OCI-LY7 (cell line): ENCODE data around the gene WDFY3. TPM values are rescaled to one million over a fixed set of nuclear protein-coding genes. Genes with fewer than 3 reads are reported as not detected.

ENCODE experiments used
- BruUV-seq: library from RNA; stranded (reverse); fragments of 400-500 nt; replicated peaks from 2 replicates; lab custom pipeline; 2021; lab: Mats Ljungman, UMichigan
- CTCF ChIA-PET: fragments of 300-600 bp; sonication (Branson Sonifier 250); formaldehyde crosslinking; loops from one replicate; lab custom pipeline; 2022; ENCODE audit warnings: antibody characterized with exemption; ENCODE audit not compliant: unreplicated experiment; lab: Charles Lee
- POLR2A ChIA-PET: fragments of 300-600 bp; sonication (Branson Sonifier 250); formaldehyde crosslinking; loops from one replicate; lab custom pipeline; 2022; ENCODE audit warnings: antibody characterized with exemption; lab: Charles Lee
- DNase-seq: peaks from one replicate; pipeline ENCODE4 v3.0.0-alpha.2; 2015; ENCODE audit warnings: low spot score
- H2AFZ ChIP-seq: fragments of 200-600 bp; sonication (generic), shearing (Covaris generic); 2 replicates; pipeline ENCODE4 v1.6.1; 2014; ENCODE audit warnings: mild to moderate bottlenecking, antibody characterized with exemption, low read length, moderate library complexity
- H3K27ac ChIP-seq: fragments of 200-600 bp; sonication (generic); 2 replicates; pipeline ENCODE4 v1.5.1; 2014; ENCODE audit warnings: mixed run types, low read depth, mild to moderate bottlenecking, moderate library complexity, low read length, inconsistent platforms; ENCODE audit not compliant: poor library complexity, severe bottlenecking
- H3K36me3 ChIP-seq: fragments of 200-600 bp; sonication (generic); 2 replicates; pipeline ENCODE4 v1.6.1; 2014; ENCODE audit warnings: mild to moderate bottlenecking, antibody characterized with exemption, low read length, moderate library complexity, mixed read lengths; ENCODE audit not compliant: insufficient read depth
- H3K4me1 ChIP-seq: fragments of 200-600 bp; sonication (generic); 2 replicates; pipeline ENCODE4 v1.5.1; 2014; ENCODE audit warnings: mild to moderate bottlenecking, low read length; ENCODE audit not compliant: insufficient read depth, poor library complexity, severe bottlenecking
- H3K4me2 ChIP-seq: fragments of 200-600 bp; sonication (generic); 2 replicates; pipeline ENCODE4 v1.6.1; 2014; ENCODE audit warnings: mild to moderate bottlenecking, low read length
- H3K4me3 ChIP-seq: fragments of 200-600 bp; sonication (generic); 2 replicates; pipeline ENCODE4 v1.5.1; 2014; ENCODE audit warnings: mild to moderate bottlenecking, low read depth, low read length; ENCODE audit not compliant: poor library complexity, severe bottlenecking
- H3K79me2 ChIP-seq: fragments of 200-600 bp; sonication (generic); 2 replicates; pipeline ENCODE4 v1.6.1; 2016; ENCODE audit warnings: low read depth, mild to moderate bottlenecking, low read length, moderate library complexity, mixed read lengths; ENCODE audit not compliant: insufficient read depth
- H3K9me2 ChIP-seq: fragments of 200-600 bp; sonication (generic); 2 replicates; pipeline ENCODE4 v1.6.1; 2016; ENCODE audit warnings: mild to moderate bottlenecking, low read length, mixed read lengths; ENCODE audit not compliant: insufficient read depth
- H3K9me3 ChIP-seq: fragments of 200-600 bp; sonication (generic); 2 replicates; pipeline ENCODE4 v1.6.1; 2014; ENCODE audit warnings: mild to moderate bottlenecking, mixed run types, low read length, mixed read lengths
- H4K20me1 ChIP-seq: fragments of 200-600 bp; sonication (generic); 2 replicates; pipeline ENCODE4 v1.6.1; 2014; ENCODE audit warnings: mild to moderate bottlenecking, antibody characterized with exemption, low read length, moderate library complexity, mixed read lengths; ENCODE audit not compliant: insufficient read depth
- CTCF ChIP-seq: fragments of 200-600 bp; sonication (generic); conservative IDR thresholded peaks from 2 replicates; pipeline ENCODE4 v1.5.1; 2014; ENCODE audit warnings: mild to moderate bottlenecking, antibody characterized with exemption, low read length, moderate library complexity, mixed read lengths
- EZH2phosphoT487 ChIP-seq: fragments of 200-600 bp; sonication (generic); IDR thresholded peaks from 2 replicates; pipeline ENCODE4 v1.6.1; 2018; ENCODE audit warnings: low read depth, borderline replicate concordance, mild to moderate bottlenecking, mixed run types, antibody characterized with exemption, low read length, moderate library complexity, mixed read lengths
- intact Hi-C: fragments of 100-400 bp; cut with micrococcal nuclease; formaldehyde crosslinking; loops from one replicate; pipeline ENCODE4 v1.10.0; 2022; ENCODE audit not compliant: unreplicated experiment
- total RNA-seq, 2 experiments: library from RNA; depleted of rRNA in 1 of 2; stranded (reverse); fragments of >200 nt in 1 of 2; shearing (Covaris generic) in 1 of 2; gene quantifications; 2 replicates each; pipeline ENCODE4 v1.2.3, GENCODE V29; 2014 to 2022

The WDFY3 gene
- total RNA-seq, 2 experiments from 2014 or later, result not detected

DNA sequence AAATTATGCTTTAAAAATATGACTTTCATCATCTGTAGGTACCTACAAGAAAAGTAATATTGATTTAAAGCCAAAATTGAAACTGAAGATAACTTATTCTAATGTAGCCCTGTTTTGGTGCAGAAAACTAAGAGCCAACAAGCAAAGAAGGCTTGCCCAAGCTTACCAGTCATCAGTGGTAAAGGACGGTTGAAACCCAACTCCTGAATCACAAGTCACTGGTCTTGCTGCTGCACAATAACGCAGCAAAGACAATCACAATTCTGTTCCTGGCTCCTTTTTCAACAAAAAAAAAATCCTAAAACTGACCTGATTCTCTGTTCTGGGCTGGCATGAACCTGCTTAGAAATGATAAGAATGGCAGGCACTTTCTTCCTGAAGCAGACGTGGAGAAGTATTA is 34.5 kb downstream of the WDFY3 start:
- ChIA-PET CTCF (no interaction called here), POLR2A (no interaction called here)
- no peaks in the 10 kb centered on the region for H3K9me2 ChIP-seq
- H3K27ac ChIP-seq, result no peak overlapping the region
- H3K4me1 ChIP-seq, result no peaks in the 10 kb centered on the region
- H3K79me2 ChIP-seq, result no peaks in the 10 kb centered on the region
- no peak for DNase-seq
- H2AFZ ChIP-seq, result no peak overlapping the region
- intact Hi-C loops, result no loop called here
- BruUV-seq, result no TSS peak
- no peaks in the 10 kb centered on the region for H3K9me3 ChIP-seq
- H3K4me2 ChIP-seq, result no peak overlapping the region
- H3K36me3 ChIP-seq, result no peaks in the 10 kb centered on the region
- no peak for TF ChIP-seq CTCF
- TF ChIP-seq EZH2phosphoT487, result no peak
- H3K4me3 ChIP-seq, result no peak overlapping the region
- H4K20me1 ChIP-seq, result no peaks in the 10 kb centered on the region

- DNase-seq, result no peak
- H3K79me2 ChIP-seq, result no peaks in the 10 kb centered on the region
- no peaks in the 10 kb centered on the region for H3K4me1 ChIP-seq
- H2AFZ ChIP-seq, result no peak overlapping the region
- no peaks in the 10 kb centered on the region for H3K9me3 ChIP-seq
- intact Hi-C loops, result no loop called here
- H3K9me2 ChIP-seq, result no peaks in the 10 kb centered on the region
- BruUV-seq, result no TSS peak
- H3K4me2 ChIP-seq, result no peak overlapping the region
- POLR2A ChIA-PET, result no interaction called here
- CTCF ChIA-PET, result no interaction called here
- no peaks in the 10 kb centered on the region for H3K36me3 ChIP-seq
- no peak for TF ChIP-seq EZH2phosphoT487
- TF ChIP-seq CTCF, result no peak
- H4K20me1 ChIP-seq, result no peaks in the 10 kb centered on the region
- H3K27ac ChIP-seq, result no peak overlapping the region
- no peak overlapping the region for H3K4me3 ChIP-seq
Observed at GRCh38 chr4:84931274-84931673, 35.2 kb downstream of the WDFY3 start.

- H4K20me1 ChIP-seq, result no peaks in the 10 kb centered on the region
- ChIA-PET POLR2A (interaction anchor here (1.1 kb wide), 1 partner anchor 128 kb away, joined by 3 read pairs; no protein-coding TSS in a partner anchor), CTCF (no interaction called here)
- H2AFZ ChIP-seq, result no peak overlapping the region
- no peak overlapping the region for H3K4me3 ChIP-seq
- H3K27ac ChIP-seq, result no peak overlapping the region
- no TSS peak for BruUV-seq
- H3K36me3 ChIP-seq, result no peaks in the 10 kb centered on the region
- no peaks in the 10 kb centered on the region for H3K9me3 ChIP-seq
- H3K9me2 ChIP-seq, result no peaks in the 10 kb centered on the region
- no peak for TF ChIP-seq CTCF
- TF ChIP-seq EZH2phosphoT487, result no peak
- intact Hi-C loops, result no loop called here
- no peak overlapping the region for H3K4me2 ChIP-seq
- H3K79me2 ChIP-seq, result no peaks in the 10 kb centered on the region
- DNase-seq, result no peak
- no peaks in the 10 kb centered on the region for H3K4me1 ChIP-seq
Observed at GRCh38 chr4:84928089-84928488, 38.4 kb downstream of the WDFY3 start.
